ENCODE results near the gene ETV6. TPM values are rescaled to one million over a fixed set of nuclear protein-coding genes. Genes with fewer than 3 reads are reported as not detected.

Gene ETV6
- polyA plus RNA-seq, 5 donors, result 14.3 to 17.6 (median 15.4) TPM

DNA sequence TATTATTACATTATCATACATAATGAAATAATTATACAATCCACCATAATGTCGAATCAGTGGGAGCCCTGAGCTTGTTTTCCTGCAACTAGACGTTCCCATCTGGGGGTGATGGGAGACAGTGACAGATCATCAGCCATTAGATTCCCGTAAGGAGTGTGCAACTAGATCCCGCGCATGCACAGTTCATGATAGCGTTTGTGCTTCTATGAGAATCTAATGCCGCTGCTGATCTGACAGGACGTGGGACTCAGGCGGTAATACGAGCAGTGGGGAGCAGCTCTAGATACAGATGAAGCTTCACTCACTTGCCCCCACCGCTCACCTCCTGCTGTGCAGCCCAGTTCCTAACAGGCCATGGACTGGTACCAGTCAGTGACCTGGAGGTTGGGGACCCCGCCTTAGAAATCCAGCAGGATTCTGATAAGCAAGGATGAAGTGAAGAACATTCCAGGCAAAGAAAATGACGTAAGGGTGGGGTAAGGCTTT, 204.6 kb downstream of the ETV6 start:
- DNase-seq, result no peak

DNA sequence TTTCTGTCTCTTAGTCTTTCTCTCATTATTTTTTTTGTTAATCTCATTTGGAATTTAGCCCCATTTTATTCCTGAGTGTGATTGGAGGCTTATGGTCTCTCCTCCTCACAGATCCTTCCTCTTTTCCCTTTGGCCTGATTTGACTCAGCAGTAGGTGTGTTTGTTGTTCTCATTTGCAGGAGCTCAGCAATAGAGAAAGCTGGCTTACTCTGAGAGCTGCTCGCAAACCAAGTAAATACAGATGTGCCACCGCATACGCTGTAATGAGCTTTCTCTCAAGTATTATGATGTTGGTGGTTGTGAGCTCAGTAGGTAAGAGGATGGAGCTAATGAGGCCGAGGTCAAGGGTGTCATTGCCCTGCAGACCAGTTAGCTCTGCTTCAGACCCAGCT, 206.5 kb downstream of the ETV6 start:
- no peak for DNase-seq

DNA sequence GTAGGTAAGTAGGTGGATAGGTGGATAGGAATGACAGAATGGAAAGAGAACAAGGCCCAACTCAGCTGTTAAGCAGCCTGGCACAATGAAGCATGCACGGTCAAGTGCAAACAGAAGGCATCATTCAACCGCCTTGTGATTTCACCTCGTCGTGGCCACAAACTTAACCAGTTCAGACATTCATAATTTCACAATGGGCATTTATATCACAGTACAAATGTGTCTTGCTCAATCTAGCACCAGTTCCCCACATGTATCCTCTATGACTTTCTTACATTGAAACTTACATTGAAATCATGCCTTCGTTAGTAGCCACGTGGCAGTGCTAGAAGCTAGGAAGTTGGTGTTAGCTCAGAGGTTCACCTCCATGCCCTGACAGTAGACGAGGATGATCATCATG, 207.5 kb downstream of the ETV6 start:
- DNase-seq, result no peak

DNA sequence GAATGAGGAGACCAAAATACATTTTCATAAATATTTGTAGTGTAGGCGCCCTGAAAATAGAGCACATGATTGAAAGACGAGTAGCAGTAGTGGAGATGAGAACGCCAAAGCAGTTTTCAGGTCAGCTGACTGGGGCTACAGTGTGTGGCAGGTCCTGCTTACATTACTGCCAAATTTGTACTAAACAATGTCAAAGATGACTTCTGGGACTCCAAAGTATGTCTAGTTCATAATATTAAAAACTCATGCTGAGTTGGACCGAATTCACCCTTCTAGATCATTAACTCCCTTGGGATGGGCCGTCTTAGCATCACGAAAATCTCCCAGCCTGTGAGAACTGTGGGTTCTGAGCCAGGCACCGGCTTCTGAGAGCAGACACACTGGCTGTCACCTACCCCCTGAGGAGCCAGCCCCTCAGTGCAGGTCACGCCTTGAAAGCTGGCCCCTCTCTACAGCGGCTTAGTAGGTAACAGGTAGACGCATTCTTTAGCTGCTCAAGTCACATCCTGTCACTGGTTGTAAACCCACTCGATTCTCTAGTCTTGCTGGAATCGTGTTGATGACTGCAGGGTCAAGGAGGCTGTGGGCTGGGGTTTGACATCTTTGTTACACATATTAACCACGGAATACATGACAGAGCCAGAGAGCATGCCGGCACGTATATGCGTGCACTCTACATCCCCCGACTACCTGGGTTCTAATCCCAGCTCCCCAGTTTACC, 210.4 kb downstream of the ETV6 start:
- DNase-seq, result no peak

DNA sequence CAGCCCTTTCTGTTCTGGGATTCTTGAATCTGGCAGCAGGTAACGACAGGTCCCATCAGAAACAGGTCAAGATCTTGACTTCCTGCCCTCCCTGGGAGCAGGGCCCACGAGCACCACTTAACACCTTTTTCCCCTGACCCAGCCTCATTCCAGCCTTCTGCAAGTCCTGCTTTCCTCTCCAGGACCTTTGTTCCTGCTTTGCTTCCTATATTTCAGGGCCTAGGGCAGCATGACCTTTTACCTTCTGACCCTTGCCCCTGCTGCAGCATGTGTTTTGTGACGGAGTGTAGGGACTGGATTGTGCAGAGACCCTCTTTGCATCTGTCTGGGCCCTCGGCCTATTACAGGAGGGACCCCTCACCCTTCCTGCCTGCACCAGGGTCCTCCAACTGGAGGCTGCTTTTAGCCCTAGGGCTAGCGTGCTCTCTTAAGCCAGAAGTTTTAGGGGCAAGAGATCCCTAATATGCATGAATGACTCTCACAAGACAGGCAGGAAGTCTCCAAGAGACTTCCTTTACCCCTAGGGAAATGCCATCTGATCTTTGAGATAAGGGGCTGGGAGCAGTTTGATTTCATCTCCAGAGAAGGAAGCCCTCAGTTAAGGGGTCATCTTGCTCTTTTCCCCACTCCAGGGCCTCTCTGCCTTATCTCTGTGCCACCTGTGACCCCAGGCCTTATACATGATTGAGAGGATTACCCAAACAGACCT, 211.8 kb downstream of the ETV6 start:
- DNase-seq, result no peak

DNA sequence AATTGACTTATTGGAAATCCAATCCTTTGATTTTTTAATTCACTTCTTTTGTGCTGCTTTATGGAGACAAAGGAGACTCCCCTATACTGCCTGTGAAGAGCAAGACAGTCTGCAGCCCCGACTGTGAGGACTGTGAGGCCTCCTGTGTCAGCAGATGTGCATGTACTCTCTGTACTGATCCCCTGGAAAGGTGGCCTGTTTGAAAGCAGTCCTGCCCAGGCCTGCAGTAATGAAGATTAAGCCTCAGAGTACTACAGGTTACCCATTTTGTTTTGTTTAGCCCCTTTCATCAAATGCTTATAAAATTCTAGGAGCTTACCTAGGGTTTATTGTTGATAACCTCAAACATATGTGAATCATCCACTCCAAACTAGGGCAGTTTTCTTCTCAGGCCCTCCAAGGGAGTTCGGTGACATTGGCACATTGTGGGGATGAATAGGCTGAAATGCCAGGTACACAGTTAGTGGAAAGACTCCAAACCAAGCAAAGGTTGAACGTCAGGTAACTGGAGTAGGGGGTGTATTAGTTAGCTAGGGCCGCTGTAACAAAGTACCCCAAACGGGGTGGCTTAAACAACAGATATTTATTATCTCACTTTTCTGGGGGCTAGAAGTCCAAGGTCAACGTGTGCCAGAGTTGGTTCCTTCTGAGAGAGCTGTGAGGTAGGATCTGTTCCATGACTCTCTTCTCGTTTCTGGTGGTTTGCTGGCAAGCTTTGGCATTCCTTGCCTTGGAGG, 212.6 kb downstream of the ETV6 start:
- no peak for DNase-seq

DNA sequence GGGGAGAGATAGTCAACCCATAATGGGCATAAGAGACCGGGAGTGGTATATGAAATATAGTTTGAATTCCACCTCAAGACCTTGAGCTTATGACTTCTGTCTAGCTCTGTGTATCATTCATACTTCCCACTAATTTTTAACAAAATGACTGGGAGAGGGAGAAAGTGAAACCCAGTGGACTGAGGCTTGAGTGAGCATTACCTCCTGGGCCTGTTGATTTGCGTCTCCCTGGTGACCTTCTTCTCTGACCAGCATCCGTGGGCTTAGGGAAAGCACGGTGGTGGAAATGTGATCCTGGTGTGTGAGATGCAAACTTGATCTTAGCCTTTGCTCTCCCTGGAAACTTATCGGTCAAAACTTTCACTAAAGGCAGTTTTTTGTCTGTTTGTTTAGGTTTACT, 213.3 kb downstream of the ETV6 start:
- no peak for DNase-seq

DNA sequence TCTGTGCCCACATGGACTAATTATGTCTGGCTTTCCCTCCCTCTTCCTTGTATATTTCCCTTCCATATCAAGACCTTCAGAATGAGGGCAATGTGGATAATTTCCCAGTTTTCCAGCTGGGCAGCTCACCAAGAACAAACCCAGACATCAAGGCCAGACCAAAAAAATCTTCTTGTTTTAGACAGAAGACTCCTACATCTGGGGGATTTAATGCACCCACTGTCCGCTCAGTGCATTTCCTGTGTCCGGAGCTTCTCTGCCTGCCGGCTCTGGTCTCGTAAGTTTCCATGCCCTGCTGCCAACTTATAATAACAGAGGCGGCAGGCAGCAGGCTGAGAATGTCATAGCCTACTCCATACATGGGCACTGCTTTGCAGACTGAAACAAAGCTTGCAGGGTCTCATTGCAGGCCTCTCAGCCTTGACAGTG, 214.0 kb downstream of the ETV6 start:
- DNase-seq, result no peak

DNA sequence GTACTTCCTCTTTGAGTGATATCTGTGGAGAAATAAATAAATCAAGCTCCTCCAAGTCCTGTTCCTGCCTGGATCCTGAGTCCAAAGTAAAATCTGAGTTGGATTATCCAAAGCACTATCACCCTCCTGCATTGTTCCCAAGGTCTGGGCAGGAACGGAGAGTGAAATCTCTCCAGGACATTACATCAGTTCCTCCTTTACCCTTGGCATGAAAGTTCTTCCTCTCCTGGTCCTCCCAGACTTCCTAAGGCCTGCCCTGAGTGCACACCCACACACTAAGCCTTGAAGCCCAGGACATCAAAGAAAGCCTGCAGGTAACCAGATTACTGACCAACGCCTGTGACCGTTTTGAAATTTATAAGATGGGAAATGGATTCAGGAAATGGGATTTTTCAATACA, 214.5 kb downstream of the ETV6 start:
- no peak for DNase-seq

DNA sequence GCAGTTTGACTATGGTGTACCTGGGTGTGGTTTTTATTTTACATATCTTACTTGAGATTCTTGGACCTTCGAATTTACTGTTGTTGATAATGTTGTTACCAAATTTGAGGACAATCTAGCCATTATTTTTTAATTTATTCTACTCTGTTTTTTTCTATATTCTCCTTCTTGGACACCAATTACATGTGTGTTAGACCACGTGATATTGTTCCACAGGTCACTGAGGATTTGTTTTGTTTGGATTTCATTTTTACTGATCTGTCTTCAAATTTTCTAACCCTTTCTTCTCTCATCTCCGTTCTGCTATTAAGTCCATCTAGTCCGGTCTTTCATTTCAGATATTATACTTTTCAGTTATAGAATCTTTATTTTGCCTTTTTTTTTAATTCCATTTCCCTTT, 216.3 kb downstream of the ETV6 start:
- DNase-seq, result no peak

DNA sequence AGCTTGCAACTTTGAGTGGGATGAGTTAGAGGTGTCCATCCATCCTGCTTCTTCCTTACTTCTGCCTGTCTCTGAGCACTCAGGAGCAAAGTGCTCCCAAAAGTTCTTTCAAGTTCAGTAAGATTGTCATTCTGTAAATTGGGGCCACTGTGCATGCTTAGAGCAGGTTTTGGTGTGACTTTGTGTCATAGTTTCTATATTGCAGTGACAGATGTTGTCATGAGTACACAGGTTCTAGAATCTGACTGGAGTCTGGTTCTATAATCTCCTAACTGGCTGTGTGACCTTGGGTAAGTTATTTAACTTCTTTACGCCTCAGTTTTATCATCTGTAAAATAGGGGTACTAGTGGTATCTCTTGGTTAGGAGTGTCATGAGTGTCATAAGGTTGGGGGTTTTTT, 218.6 kb downstream of the ETV6 start:
- DNase-seq, result no peak

DNA sequence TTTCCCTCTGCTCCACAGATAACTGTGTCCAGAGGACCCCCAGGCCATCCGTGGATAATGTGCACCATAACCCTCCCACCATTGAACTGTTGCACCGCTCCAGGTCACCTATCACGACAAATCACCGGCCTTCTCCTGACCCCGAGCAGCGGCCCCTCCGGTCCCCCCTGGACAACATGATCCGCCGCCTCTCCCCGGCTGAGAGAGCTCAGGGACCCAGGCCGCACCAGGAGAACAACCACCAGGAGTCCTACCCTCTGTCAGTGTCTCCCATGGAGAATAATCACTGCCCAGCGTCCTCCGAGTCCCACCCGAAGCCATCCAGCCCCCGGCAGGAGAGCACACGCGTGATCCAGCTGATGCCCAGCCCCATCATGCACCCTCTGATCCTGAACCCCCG, 219.9 kb downstream of the ETV6 start:
- no peak for DNase-seq

DNA sequence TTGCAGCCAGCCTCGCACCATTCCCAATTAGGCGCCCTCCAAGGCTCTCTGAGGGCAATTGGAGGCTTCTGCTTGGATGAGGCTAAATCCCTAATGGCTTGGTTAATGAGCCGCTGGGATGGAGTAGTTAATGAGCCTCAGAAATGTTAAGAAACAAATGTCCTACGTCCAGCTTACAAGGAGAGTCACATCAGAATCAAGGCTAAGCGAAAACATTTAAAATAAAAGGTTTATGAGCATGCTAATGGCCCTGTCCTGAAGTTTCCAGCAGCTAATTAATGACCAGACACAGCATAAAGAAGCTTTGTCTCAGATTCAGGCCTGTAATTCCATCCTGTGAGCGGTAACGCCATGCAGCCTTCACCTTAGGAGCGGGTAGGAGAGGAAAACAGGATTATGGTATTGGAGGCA, 220.6 kb downstream of the ETV6 start:
- DNase-seq, result no peak

DNA sequence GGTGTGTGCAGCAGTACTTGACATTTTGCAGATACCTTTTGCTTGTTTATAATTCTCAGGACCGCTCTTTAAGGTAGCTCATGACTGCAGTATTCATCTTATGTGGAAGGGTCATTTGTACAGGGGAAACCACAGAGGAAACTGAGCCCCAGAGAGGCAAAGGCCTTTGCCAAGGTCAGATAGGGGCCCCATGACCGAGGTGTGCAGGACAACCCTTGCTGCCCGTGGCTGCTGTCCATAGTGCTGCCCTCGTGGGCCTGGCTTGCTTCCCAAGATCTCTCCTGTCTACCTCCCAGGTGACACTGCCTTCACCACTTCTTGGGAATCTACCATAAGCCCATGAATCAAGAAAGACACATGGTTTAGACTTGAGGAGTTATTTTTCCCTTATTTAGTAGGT, 222.6 kb downstream of the ETV6 start:
- no peak for DNase-seq

DNA sequence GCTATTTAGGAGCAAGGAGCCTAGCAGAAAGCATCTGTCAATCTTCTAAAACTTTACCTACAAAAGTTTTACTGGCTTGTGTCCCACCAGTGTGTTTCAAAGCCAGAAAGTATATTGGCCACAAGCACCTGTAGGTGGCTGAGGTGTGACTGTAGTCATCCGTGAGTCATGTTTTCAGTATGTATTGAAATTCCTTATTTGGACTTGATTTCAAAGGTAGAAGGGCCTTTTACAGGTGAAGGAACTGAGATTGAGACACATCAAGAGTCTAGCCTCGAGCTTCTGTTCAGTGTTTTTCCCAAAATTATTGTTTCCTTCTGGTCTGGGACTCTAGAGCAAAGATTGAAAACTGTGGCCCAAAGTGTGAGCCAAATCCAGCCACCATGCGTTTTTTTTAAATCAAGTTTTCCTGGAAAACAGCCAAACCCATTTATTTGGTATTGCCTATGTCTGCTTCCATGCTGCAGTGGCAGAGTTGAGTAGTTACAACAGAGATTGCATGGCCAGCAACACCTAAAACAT, 226.0 kb downstream of the ETV6 start:
- DNase-seq, result no peak

DNA sequence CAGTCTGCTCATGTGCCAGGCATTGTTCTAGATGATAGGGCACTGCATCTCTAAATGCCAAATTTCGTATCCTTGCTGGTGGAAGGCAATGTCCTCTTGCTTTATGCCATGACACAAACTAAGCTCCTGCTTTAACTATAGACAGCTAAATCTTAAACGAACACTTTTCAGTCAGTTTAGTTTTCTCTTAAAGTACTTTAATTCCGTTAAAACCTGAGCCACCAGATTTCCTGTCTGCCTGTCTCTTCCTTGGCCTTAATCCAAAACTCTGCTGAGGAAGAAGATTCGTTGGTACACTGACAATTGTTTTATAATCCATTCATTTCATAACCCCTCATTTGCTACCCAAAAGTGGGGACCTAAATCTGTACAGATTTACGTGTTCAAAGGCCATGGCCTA, 226.8 kb downstream of the ETV6 start:
- DNase-seq, result no peak

DNA sequence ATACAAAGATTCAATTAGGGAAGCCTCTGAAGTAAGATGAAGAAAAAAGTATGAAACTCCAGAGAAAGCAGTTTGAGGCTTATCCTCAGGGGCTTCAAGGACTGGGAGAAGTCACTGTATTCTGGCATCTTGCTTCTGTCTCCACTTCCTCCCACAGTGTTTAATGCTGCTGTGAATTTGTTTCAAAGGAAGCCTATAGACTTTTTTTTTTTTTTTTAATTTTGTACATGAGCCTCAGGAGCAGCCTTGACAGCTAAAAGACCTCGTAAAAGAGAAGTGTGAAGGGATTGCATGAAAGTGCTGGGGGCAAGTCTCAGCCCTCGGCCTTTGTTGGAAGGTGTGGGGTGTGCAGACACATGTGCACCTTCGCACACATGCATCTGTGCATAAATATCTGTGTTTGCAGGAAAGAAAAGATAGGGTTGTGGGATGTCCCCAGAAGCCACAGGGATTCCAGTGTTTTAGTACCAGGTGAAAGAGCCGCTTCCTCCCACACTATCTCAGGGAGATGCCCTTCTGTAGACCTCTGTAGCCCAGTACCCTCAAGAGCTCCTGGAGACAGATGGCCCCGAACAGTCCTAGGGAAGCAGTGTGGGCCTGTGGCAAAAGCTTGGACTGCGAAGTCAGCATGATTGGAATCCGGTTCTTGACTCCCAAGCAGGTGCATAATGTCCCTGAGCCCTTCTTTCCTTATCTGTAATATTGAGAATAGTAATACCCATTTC, 227.8 kb downstream of the ETV6 start:
- no peak for DNase-seq

DNA sequence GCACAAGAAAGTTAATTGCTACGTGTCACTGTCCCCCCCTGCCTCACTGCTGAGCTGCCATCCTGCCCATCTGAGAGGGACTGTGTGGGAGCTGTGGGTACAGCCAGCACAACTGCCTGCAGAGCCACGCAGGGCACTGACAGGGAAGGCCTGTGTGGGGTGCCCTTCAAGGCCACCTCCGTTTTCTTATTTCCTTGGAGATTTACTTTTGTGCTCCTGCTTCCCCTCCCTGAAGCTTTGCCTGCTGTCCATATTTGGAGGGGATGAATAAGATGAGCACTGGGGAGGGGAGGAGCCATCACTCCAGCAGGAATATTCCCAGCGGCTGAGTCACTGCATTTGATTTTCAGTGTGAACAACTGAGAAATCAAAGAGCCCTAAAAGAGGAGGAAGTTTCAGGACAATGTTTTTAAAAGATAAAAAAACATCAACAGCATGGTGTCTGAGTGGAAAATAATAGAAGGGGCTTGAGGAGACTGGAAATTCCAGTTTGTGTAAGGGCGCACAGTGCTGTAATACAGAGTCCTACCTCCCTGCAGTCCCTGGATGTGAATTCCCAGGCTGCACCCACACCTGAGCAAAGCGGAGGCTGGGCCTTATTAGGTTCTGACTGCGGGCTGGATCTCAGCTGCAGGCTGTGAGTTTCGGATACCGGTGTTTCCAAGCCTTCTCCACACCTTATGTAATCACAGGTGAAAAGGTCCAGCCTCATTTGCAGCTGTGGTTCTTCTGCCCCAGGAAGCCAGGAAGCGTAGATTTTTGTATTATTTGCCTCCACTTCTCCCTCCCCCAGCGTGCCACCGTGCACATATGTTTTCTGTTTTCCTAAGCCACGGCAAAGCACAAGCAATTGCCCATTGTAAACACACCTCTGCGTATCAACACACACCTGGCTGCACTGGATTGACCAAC, 228.7 kb downstream of the ETV6 start:
- no peak for DNase-seq

DNA sequence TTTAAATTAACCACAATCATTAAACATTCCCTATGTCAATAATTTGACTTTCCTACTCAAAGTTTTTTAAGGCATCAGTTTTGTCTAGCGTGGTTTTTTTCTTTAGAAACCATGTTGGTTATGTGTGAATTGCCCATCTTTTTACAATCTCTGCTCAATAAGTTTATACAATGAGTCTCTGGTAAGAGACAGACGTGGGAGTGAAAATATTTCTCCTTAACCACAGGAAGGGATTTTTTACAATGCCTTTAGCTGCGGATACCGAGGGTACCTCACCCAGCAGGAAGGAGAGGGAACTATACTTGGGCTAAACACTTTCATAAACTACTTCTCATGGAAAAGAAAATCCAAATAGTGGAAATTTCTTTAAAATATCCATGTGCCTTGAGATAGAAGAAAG, 229.8 kb downstream of the ETV6 start:
- no peak for DNase-seq

DNA sequence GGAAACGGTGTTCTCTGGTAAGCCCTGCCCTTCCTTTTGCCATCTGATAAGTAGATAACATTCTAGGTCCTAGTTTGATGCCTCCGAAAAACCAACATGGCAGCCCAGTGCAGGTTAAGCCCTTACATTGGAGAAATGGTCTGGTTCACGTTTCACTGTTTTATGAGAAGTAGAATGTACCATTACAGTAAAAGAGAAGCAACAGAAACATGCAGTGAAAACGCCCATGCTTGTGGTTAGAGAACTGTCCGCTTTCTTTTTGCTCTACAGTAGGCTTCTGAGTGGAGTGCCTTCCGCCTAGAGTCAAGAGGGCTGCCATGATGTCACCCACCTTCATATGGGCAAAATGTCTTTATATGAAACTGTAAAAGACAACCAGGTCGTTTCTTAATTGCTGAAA, 230.9 kb downstream of the ETV6 start:
- DNase-seq, result no peak

DNA sequence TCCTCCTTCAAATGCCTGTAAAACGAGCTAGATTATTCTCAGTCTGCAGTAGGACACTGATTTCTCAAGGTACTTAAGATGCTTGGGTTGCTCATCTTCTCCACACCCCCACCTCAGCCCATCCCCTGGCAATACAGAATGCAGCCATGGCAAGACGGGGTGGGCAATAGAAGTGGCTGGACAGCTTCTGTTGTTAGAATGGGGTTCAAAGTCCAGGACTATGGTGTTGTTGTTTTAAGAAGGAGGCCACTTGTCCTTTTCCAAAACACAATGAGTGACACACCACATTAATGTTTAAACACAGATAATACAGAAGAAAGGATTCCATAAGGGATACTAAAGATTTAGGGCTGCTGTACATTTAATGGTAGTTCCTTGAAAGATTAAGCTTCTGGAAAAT, 232.4 kb downstream of the ETV6 start:
- no peak for DNase-seq
